ENCODE results near the gene ZAR1.

GRCh38 chr4:48539597-48539996 lies 49.5 kb downstream of the ZAR1 start:
- TF ChIP-seq CTCF (IDR thresholded peaks at IDR 0.05) (no peak), POLR2A (IDR thresholded peaks at IDR 0.05) (no peak)

Measured in vagina (tissue), 2 donors.